HG02623 (cell line): Measurements from ENCODE around the gene BRPF1.
A peak's percentile ranks its signal among the peaks of the same experiment; 100 is the strongest.

Source experiments
- ATAC-seq: cut with Tn5 transposase; IDR thresholded peaks from one replicate; pipeline ENCODE4 v1.9.1; 2021; ENCODE audit warnings: moderate library complexity; ENCODE audit not compliant: unreplicated experiment

BRPF1 gene

DNA sequence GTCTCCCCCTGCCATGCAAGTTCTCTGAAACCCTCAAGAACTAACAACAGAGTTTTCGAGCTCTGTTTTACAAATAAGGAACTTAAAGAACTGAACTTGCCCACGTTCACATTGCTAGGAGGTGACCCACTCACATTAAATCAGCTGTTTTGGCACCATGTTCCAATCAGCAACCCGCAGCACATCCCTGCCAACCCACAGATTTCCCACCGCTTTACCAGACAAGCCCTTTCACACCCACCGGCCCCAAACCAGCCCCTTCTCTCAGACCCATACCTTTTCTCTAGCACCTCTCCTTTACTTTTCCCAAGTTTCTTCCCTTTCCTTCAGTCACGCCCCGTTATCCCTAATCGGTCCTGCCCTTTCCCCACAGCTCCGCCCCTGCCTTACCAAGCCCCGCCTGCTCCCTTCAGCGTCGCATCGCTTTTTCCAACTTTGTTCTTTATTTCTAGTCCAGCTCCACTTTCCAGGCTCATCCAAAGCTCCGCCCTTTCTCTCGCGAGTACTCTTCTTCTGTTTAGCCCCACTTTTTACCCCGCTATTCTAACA is 804 bp upstream of the BRPF1 start:
- peak; percentile 32 for ATAC-seq

DNA sequence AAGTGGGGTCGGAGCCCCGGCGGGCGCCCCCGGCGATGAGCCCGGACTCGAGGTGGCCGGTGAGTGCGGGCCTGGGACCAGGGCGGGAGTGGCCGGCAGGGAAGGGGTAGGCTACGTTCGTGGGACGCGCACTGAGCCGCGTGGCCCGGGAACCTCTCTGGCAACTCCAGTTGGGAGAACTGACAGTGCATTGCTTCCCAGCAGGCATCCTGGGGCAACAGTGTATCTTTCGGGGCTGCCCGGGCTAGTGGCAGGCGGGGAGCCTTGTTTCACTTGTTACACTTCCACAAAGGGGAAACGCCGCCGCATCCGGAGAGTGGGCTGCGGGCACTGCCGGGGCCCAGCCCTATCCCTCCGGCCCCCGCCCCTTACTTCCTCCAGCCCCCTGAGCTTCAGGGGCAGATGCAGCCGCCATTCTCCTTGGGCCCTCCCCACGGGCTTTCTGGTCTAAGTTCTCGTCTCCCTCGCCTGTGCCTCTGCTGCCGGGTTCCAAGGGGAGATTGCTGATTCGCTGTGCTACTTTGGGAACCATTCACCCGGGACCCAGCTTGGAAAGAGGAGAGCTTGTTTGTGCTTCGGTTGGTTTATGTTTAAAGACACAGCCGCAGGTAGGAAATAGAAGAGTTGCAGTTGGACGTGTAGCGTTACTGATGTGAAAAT is 675 bp downstream of the BRPF1 start:
- no peak for ATAC-seq

DNA sequence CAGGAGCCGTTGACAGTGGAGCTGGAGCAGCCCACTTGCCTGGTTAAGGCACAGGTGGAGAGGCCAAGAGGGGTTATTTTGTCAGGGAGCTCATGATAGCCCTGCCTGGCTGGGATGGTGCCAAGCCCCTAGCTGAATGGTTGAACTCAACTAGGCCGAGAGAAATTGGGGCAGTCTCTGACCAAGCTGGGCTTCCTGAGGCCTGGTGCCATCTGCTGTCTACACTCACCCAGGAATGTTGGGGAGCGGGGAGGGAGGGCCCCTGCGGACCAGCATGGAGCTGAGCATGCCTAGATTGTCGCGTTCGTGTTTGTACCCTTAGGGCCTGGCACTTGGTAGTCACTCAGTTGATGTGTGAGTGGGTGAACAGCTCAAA is 1.2 kb downstream of the BRPF1 start:
- ATAC-seq: no peak

DNA sequence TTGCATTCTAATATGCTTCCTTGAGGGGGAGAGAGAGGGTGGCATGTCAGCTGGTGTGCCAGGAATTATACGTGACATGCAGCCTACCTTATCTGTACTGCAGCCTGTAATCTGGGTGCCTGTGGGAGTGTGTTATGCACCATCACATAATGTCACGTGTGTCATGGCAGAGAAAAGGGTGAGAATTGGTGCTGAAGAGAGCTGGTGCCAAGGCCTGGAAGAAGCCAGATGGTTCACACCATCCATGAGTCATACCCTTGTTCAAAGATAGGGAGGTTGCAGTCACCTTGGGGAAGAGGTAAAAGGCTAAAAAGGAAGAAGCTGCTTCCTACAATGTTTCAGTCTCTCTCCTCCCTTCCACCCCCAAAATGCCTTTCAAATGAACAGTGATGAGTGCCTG is 5.3 kb downstream of the BRPF1 start:
- no peak for ATAC-seq

DNA sequence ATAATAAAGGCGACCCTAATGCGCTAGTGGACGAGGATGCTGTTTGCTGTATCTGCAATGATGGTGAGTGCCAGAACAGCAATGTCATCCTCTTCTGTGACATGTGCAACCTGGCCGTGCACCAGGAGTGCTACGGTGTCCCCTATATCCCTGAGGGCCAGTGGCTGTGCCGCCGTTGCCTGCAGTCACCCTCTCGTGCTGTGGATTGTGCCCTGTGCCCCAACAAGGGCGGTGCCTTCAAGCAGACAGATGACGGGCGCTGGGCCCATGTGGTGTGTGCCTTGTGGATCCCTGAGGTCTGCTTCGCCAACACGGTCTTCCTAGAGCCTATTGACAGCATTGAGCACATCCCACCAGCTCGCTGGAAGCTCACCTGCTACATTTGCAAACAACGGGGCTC is 7.6 kb downstream of the BRPF1 start:
- ATAC-seq: no peak

DNA sequence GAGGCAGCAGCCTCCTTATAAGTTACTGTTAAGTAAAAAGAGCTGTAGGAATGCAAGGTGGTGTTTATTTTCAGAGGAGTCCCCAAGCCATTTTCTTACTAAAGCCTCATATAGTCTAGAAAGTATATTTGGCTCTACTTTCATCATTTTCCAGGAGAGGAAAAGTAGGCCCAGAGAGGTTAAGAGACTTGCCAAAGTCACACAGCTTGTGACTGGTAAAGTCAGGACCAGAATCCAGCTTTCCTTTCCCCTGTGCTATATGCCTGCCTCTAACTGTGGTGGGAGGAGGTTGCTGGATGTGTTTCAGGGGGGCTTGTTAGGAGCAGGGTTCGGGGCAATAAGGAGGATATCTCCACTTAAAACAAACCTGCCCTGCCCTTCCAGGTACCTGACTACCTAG is 11.0 kb downstream of the BRPF1 start:
- no peak for ATAC-seq

DNA sequence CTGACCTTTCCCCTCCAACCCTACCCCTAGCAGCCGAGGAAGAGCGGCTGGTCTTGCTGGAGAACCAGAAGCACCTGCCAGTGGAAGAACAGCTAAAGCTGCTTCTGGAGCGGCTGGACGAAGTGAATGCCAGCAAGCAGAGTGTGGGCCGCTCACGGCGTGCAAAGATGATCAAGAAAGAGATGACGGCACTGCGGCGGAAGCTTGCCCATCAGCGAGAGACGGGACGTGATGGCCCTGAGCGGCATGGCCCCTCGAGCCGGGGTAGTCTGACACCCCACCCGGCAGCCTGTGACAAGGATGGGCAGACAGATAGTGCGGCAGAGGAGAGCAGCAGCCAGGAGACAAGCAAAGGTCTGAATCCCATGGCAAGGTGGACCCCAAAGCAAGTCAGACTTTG is 12.0 kb downstream of the BRPF1 start:
- no peak for ATAC-seq

DNA sequence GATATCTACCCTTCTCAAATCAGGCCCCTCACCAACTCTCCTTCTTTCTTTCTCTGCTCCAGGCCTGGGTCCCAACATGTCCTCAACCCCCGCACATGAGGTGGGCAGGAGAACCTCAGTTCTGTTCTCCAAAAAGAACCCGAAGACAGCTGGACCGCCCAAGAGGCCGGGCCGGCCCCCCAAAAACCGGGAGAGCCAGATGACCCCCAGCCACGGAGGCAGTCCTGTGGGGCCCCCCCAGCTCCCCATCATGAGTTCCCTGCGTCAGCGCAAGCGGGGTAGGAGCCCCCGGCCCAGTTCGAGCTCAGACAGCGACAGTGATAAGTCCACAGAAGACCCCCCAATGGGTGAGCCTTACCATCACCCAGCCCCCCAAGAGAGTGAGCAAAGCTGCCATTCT is 12.6 kb downstream of the BRPF1 start:
- no peak for ATAC-seq

DNA sequence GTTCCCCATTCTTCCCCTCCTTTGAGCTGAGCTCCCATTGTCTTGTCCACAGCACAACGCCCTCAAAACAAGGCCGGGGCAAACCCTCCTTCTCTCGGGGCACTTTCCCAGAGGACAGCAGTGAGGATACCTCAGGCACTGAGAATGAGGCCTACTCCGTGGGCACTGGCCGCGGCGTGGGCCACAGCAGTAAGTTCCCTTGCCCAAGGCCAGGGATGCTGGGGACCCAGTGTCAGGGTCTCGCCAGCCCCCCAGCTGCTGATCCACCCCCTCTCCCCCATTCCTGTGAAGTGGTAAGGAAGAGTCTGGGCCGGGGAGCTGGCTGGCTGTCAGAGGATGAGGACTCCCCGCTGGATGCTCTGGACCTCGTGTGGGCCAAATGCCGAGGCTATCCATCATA is 14.0 kb downstream of the BRPF1 start:
- no peak for ATAC-seq

DNA sequence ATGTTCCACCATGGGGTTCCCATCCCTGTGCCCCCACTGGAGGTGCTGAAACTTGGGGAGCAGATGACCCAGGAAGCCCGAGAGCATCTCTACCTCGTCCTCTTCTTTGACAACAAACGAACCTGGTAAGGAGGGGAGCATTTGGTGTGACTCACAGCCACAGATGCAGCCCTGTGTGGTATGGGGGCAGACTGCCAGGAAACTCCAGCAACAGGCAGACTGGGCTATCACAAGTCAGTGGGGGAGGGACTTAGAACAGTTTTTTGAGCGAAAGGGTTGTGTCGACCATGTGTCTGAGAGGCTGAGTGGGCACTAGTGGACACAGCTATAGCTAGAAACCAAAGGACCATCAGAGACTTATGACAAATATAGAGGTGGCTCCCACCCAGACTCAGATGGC is 14.8 kb downstream of the BRPF1 start:
- no peak for ATAC-seq

DNA sequence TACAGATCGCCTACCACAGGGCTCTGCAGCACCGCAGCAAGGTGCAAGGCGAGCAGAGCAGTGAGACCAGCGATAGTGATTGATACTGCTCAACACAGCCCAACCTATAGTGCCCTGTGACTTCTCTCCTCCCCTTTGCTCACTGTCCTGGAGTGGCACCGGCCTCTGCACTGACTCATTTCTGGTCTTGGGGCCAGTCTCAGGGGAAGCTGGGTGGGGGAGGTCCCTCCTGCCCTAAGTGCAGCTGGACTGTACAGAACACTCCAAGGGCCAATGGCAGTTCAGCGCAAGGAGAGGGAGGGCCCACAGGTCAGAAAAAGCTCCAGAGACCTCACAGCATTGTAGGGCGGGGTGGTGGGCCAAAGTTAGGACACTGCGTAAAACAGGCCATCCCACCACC is 15.7 kb downstream of the BRPF1 start:
- ATAC-seq: no peak

DNA sequence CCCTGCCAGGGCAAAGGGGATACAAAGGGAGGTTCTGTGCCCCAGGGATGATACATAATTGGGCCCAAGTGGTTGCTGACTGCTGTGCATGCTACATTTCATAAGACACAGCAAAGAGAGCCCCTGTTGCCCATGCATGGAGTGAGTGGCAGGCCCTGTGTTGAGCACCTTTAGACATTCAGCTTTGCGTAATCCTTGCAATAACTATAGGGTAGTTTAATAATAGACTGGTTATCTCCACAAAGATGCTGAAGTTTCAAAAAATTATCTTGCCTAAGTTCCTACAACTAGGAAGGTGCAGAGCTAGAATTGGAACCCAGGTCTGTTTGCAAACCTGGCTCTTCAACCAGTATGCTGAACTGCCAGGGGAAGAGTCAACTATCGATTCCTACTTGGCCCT is 16.5 kb downstream of the BRPF1 start:
- no peak for ATAC-seq

DNA sequence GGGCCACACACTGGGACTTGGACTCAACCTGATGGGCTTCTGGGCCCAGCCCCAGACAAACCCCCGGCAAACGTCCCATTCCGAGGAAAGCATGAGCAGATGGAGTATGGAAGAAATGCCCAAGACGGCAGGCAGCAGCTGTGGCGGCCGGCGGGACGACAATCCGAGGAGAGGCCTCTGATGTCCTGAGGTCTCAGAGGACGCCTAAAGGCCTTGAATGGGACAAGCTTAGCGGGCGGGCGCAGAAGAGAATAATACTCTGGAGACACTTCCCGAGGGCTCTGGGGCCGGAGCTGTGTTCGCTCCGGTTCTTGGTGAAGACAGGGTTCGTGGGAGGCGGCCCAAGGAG is 17.7 kb downstream of the BRPF1 start:
- ATAC-seq: no peak

DNA sequence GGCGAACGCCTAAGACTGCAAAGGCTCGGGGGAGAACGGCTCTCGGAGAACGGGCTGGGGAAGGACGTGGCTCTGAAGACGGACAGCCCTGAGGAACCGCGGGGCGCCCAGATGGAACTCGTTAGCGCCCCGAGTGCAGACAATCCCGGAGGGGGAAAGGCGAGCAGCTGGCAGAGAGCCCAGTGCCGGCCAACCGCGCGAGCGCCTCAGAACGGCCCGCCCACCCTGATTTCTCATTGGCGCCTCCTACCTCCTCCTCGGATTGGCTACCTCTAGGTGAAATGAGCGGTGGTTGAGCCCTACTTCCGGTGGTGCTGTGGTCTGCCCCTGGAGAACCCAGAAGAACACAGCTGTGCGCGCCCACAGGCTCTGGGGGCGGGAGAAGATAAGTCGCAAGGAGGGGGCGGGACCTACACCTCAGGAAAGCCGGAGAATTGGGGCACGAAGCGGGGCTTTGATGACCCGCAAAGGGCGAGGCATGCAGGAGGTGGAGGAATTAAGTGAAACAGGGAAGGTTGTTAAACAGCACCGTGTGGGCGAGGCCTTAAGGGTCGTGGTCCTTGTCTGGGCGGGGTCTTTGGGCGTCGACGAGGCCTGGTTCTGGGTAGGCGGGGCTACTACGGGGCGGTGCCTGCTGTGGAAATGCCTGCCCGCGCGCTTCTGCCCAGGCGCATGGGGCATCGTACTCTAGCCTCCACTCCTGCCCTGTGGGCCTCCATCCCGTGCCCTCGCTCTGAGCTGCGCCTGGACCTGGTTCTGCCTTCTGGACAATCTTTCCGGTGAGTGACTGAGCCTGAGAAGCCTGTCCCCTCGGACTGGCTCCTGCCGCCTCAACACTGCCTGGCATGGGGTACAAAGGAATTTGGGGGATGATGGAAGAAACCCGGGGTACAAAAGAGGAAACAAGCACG is 18.4 kb downstream of the BRPF1 start, which contains the start of gene OGG1:
Gene OGG1 (plus strand): TSS at position 308 of the 911 bp plus-strand sequence. CDS start 335 bp downstream, at position 643.
- ATAC-seq: peak; percentile 90

DNA sequence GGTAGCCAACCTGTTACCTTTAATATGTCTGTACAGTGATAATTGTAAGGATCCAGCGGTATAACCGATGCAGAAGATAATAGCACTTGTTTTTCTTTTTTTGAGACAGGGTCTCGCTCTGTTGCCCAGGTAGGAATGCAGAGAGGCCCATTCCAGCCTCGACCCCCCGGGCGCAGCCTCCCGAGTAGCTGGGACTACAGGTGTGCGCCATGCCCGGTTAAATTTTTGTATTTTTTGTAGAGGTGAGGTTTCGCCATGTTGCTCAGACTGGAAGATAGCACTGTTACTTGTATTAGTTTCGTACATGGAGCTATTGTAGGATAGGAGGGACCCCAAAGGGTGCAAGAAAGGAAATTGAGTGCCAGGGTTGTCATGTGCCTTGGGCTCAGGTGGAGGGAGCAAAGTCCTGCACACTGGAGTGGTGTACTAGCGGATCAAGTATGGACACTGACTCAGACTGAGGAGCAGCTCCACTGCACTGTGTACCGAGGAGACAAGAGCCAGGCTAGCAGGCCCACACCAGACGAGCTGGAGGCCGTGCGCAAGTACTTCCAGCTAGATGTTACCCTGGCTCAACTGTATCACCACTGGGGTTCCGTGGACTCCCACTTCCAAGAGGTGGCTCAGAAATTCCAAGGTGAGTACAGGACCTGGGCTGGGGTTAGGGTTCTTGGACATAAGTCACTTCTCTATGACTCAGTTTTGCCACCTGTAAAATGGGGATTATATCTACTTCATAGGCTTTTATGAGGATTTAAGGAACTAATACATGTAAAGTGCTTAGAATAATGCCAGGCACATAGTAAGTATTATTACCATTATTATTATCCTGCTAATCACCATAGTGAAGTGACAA is 19.2 kb downstream of the BRPF1 start:
- ATAC-seq: no peak

DNA sequence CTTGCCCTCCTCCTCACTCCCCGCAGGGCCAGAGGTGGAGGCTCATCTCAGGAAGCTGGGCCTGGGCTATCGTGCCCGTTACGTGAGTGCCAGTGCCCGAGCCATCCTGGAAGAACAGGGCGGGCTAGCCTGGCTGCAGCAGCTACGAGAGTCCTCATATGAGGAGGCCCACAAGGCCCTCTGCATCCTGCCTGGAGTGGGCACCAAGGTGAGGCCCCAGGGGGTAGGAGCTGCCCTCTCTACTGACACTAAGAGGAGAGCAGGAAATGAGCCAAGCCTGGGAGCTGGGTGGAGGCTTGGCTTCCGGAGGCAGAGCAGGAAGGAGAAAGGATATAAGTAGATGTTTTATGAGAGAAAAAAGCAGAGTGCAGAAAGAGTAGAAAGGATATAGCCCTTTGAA is 23.1 kb downstream of the BRPF1 start:
- no peak for ATAC-seq

DNA sequence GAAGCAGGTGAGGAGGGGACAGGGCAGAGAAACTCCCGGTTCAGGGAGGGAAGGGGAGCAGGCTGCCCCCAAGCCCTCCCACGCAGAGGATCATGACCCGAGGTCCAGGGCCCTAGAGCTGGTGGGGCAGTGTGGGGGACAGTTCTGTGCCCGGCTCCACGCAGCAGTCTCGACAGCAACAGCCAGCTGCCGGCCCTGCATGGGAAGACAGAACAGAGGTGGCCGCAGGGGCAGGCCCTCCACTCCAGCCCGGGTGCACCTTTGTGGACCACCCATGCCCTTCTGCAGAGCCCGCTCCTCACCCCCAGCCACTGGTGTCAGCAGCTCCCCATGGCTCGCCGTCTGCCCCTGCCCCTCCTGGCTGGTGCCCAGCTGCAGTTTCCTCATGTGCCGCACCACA is 25.9 kb downstream of the BRPF1 start:
- ATAC-seq: no peak

DNA sequence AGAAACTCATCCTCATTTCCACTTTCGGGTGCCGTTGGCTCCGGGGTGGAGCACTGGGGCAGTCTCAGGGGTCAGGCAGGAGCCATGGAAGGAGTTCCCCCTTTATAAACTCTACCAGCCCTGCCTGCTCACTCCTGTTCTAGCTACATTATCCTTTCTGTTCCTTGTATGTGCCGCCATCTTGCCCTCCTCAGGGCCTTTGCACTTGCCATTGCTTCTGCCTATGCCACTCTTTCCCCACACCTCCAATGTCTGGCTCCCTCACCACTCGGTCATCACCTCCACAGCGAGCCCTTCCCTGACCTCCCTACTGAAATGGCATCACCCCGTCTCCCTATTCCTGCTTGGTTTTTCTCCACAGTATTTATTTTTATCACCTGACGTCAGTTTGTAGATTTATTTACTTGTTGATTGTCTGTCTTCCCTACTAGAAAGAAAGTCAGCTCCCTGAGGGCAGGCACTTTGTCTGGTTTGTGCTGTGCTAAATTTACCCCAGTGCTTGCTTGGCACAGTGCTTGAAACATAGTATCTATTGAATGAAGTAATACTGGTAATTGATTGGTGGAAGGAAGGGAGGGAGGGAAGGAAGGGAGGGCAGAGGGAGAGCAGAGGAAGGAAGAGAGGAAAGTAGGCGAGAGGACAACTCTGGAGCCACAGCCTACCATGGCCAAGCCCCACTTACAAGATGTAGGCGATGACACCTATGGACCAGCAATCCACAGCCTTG is 29.4 kb downstream of the BRPF1 start:
- ATAC-seq: no peak

DNA sequence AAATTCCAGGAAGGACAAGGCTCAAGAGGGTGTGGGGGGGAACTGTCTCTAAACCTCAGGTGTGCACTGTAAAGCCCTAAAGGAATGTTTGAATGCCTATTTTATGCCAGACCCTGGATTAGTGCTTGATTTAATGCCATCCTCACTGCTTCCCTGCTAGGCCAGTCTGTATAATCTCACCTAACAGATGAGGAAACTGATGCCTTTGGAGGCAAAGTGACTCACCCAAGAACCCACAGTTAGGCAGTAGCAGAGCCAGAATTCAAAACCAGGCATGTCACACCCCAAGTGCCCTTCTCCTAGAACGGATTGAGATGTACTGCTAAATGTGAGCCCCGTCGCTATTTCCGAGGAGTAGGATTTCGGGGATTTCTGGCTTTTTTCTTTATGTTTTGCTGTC is 30.4 kb downstream of the BRPF1 start:
- no peak for ATAC-seq

DNA sequence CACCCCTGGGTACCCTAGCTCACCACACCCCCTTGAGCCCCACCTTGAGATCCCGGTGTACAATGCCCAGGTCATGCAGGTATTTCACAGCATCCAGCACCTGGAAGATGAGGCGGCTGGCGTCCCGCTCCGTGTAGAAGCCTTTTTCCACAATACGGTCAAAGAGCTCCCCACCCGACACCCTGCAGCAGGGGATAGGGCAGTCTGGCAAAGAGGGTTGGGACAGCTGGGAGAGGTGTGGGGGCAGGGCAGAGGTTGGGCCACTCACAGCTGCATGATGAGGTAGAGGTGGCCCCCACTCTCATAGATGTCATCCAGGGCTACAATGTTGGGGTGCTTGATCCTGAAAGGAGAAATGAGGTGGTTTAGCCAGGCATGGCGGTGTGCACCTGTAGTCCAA is 31.3 kb downstream of the BRPF1 start:
- no peak for ATAC-seq

DNA sequence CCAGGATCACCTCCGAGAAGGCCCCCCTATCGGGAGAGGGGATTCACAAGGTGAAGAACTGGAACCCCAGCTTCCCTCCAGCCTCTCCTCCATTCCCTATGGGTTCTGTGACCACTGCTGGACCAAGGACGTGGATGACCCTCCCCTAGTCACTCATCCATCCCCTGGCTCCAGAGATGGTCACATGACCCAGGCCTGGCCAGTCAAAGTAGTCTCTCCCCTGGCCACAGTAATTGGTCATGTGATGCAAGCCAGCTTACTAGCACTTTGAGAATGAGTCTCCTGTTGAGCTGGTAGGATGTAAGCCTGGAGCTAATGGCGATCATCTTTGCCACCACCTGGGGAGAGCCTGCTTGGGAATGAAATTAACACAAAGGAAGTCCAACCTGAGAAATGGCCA is 34.3 kb downstream of the BRPF1 start:
- no peak for ATAC-seq
